HCT116 (cell line): ENCODE results near the gene PLEKHG5. TPM values are rescaled to one million over a fixed set of nuclear protein-coding genes. Genes with fewer than 3 reads are reported as not detected.

Experiments used
- microRNA-seq: library from miRNA; unstranded; fragments of <30 nt; microRNA quantifications from one replicate; pipeline ENCODE4, GENCODE V29; 2016; ENCODE audit warnings: borderline number of aligned reads
- total RNA-seq: library from RNA; stranded (reverse); gene quantifications from one replicate; pipeline ENCODE4 v1.2.1, GENCODE V29; 2021; ENCODE audit not compliant: unreplicated experiment

PLEKHG5 gene
- total RNA-seq, 1 experiment from 2014 or later = 33.0 TPM

Small RNA genes lying within 50 kb of the gene (microRNA-seq; reads per million reads assigned to microRNA genes)
- gene MIR4252 = not detected

Other genes starting within 250 kb of the PLEKHG5 start
- gene HES3, start 247.5 kb downstream of the PLEKHG5 start, total RNA-seq = not detected
- gene GPR153, start 230.6 kb downstream of the PLEKHG5 start, total RNA-seq = 6.1 TPM
- gene ACOT7, start 97.9 kb downstream of the PLEKHG5 start, total RNA-seq = 162 TPM
- 8.4 TPM for gene HES2, start 71.7 kb downstream of the PLEKHG5 start, total RNA-seq
- gene ESPN, start 66.9 kb downstream of the PLEKHG5 start, total RNA-seq = 114 TPM
- 27.5 TPM for gene TNFRSF25, start 25.5 kb downstream of the PLEKHG5 start, total RNA-seq
- gene NOL9, start 62.8 kb upstream of the PLEKHG5 start, total RNA-seq = 46.4 TPM
- gene TAS1R1, start 63.6 kb upstream of the PLEKHG5 start, total RNA-seq = not detected
- 41.9 TPM for gene ZBTB48, start 88.3 kb upstream of the PLEKHG5 start, total RNA-seq
- gene KLHL21, start 111.2 kb upstream of the PLEKHG5 start, total RNA-seq = 27.5 TPM
- gene PHF13, start 122.1 kb upstream of the PLEKHG5 start, total RNA-seq = 25.8 TPM
- 23.1 TPM for gene THAP3, start 133.2 kb upstream of the PLEKHG5 start, total RNA-seq
- 75.6 TPM for gene DNAJC11, start 210.1 kb upstream of the PLEKHG5 start, total RNA-seq